HG02884 (cell line): Measurements from ENCODE around the gene TLK1.
A peak's percentile ranks its signal among the peaks of the same experiment; 100 is the strongest.
"Not testable (repeated sequence)": the region's sequence is repeated elsewhere in the genome, so short reads cannot be mapped to it uniquely, and the experiment has no call there.

Experiments used
- ATAC-seq: cut with Tn5 transposase; IDR thresholded peaks from one replicate; pipeline ENCODE4 v1.9.1; 2021; ENCODE audit warnings: mild to moderate bottlenecking, moderate library complexity; ENCODE audit not compliant: unreplicated experiment

The TLK1 gene

GRCh38 chr2:171169839-171170238, 9.1 kb upstream of the TLK1 start:
- ATAC-seq = no peak

DNA sequence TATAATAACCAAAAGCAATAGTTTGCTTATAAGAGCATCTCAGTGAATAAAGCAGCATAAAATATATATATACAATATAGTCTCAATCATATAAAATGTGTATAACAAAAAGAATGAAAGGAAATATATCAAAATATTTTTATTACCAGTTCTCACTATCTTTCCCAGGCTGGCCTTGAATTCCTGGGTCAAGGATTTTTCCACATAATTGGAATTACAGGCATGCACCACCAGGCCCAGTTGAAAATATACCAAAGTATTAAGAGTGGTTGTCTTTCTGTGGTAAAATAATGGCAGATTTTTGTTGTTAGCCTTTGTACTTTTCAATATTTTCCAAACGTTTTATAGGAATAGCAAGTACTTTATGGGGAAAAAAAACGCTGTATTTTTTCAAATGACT, 8.6 kb upstream of the TLK1 start:
- ATAC-seq = no peak

DNA sequence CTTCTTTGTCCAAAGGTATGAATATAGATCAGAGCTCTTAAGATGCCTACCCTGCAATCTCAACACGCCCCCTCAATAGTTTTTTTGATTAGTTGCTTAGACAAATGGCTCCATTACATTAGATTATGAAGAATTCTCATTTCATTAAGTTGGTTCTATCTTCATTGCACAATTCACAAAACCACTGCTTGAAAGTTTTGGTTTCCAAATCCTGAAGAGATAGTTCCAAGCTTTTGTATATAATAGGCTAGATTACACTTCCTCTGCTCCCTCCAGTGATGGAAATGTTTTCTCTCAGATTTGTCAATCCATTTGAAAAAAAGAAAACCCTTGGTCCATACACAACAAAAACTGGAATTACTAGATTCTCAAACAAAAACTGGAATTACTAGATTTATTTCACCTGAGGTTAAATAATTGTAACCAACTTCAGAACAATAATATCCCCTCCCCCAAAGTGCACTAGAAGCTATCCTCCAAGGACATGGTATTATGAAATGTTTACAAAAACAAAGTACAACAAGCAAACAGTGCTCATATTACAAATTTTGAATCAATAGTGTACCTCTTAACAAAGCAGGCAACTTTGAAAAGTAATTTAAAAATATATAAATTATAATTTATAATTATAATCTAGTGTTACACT, 6.8 kb upstream of the TLK1 start:
- ATAC-seq = no peak

GRCh38 chr2:171166328-171166983, 5.8 kb upstream of the TLK1 start:
- ATAC-seq = no peak

DNA sequence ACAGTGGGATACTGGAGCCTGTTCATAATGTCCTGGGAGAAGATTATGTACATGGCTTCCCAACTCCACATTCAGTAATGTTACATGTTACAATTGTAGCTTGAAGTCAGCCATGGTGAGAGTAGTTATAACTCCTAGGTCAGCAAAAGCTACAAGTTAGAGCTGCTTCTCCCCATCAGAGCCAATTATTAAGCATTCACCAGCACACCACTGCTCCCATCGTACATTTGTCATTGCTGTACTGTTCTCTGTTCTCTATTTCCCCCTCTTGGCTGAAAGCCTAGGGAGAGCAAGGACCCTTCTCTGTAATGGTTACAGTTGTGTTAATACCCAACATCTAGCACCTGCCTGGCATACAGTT, 5.3 kb upstream of the TLK1 start:
- ATAC-seq = no peak

DNA sequence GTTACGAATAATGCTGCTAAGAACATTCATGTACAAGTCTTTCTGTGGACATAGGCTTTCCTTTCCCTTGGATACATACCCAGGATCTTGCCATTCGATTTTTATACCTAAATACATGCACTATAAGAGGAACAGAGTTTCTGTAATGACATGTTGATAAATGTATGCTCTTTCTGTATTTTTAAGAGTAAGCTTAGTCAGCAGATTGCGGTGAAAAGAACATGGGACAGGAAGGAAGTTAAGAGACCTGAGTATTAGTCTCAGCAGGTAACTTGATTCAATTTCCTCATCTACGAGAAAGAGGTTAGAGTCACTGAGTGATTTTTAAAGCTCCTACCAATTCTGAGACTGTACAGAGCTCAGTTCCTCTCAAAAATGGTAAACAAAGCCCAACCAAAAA, 2.6 kb upstream of the TLK1 start:
- ATAC-seq = no peak

DNA sequence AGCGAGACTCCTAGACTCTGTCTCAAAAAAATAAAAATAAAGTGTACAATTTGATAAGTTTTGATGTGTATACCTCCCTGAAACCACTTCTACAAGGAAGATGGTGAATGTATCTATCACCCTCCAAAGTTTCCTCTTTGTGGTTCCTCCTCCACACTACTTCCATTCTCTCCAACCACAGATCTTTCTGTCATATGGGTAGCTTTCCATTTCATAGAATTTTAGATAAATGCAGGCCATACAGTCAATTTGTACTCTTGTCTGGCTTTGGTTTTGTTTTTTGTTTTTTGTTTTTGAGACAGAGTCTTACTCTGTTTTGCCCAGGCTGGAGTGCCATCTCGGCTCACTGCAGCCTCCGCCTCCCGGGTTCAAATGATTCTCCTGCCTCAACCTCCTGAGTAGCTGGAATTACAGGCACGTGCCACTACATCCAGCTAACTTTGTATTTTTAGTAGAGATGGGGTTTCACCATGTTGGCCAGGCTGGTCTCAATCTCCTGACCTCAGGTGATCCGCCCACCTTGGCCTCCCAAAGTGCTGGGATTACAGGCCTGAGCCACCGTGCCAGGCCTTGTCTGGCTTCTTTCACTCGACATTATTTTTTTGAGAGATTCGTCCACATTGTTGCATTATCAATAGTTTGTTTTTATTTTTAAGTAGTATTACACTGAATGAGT, 2.0 kb upstream of the TLK1 start:
- ATAC-seq = not testable (repeated sequence)

DNA sequence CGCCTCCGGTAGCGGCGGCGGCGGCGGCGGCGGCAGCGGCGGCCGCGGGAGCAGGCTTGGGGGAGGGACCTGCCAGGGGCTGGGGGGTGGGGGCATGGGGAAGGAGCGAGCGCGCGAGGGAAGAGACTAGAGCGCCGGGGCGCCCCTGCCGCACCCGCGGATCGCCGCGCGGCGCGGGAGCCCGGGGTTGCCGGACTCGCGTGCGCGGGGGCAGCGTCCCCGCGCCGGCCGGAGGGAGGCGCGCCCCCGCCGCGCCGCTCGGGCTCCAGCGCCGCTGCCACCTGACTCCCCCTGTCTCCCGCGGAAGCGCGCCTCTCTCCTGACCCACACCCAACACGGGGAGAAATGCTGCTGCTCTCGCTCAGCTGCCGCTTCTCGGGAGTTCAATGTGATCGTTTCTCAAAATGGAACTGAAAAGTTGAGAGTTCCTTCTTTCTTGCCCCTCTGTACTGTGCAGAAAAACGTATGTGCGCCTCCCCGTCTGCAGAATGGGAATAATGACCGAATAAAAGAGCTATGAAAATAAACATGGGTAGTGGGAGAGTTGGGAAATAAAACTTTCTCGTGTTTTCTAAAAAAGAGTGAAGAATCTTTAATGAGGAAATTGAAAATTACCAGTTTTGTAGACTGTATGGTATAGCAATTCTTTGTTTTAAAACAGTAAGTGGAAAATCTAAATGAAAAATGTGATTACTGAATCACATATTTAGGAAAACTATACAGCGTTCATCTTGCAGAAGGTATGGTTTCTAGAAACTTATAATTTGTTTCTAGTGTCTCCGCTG, 455 bp upstream of the TLK1 start:
- peak; percentile 48 for ATAC-seq

DNA sequence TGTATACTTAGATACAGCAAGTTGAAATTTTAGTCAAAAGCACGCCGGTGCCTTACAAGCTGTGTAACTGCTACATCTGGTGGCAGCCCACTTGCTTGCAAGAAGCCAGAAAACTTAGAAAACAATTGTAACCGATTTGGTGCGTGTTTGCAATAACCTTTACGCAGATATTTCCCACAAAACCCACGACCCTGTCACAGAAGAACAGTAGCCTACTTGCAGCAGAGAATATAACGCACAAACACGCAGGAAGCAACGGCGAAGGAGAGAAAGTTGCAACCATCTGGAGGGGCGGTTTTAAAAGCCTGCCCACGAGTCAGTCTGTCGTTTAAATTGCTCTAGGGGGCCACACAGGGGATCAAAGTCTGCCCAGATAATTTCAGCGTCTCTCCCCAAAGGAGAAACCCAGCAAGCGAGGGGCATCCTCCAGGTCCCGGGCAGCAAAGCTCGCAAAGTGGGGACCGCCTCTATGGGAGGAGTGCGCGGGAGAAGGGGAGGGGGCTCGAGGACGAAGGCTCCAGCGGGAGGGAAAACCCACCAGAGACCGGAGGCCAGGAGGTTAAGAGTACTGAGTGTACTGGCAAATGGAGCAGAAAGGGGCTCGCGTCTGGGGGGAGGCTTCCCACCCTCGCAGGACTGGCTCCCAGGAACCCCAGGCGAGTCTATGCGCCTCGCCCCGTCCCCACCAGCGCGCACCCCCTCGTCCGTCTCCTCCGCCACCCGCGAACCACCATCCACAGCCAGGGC, 1.1 kb downstream of the TLK1 start:
- no peak for ATAC-seq

- no peak for ATAC-seq
Observed at GRCh38 chr2:171158790-171159371, 1.8 kb downstream of the TLK1 start.

- no peak for ATAC-seq
Observed at GRCh38 chr2:171158036-171158789, 2.5 kb downstream of the TLK1 start.

DNA sequence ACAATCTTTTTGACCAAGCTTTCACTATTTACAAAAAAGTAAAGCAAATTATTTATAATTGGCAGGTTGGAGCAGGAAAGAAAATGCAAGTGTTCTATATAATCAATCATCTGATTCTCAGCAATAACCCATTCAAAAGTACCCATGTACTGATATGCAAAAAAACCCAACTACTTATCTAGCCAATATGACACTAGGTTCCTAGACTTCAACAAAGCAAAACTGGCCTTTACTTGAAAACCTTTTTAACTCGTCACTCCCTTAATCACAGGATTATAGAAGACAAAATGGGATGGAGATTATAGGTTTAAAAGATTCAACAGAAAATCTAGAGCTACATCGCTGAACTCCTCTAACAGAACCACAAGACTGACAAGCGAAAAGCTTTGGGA, 3.6 kb downstream of the TLK1 start:
- no peak for ATAC-seq

GRCh38 chr2:171154348-171154747, 6.3 kb downstream of the TLK1 start:
- no peak for ATAC-seq

DNA sequence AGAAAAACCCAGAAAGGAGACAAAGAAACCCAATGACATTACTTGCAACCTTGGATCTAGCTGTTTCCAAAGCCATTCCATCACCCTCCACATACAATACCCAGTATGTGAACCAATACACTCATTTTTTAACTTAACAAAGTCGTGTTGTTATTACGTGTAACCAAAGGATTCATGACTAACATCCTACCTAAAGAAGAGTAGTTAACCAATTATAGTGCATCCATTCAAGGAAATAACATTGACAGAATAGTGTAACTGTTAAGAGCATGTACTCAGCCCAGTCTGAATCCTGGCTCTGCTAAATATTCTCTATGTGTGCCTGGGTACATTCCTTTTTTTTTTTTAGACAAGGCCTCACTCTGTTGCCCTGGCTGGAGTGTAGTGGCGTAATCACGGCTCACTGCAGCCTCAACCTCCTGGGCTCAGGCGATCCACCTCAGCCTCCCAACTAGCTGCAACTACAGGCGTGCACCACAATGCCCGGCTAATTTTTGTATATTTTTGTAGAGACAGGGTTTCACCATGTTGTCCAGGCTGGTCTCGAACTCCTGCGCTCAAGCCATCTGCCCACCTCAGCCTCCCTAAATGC, 9.9 kb downstream of the TLK1 start:
- ATAC-seq = no peak

GRCh38 chr2:171149986-171150693, 10.6 kb downstream of the TLK1 start:
- no peak for ATAC-seq

DNA sequence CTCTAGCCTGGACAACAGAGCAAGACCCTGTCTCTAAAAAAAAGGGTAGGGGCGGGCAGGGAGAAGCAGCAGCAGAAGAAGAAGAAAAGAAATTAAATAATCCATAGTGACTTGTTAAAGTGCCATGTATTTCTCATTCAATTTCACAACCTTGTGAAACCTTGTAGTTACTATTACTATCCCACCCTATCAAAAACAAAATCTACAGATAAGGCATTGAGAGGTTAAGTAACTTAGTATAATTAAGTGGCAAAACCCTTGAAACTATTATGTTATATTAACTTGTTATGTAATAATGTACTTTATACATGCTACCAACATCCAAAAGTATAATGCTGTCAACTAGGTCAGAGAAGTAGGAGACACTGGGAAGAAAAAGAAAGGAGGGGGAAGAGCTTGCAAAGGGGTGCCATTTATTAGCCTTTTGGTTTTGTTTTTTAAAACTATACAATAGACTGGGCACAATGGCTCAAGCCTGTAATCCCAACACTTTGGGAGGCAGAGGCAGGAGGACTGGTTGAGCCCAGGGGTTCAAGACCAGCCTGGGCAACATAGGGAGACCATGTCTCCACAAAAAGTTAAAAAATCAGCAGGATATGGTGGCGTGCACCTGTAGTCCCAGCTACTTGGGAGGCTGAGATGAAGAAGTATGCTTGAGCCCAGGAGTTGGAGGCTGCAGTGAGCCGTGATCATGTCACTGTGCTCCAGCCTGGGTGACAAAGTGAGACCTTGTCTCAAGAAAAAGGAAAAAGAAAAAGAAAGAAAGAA, 11.3 kb downstream of the TLK1 start:
- ATAC-seq = no peak

GRCh38 chr2:171147081-171147480, 13.6 kb downstream of the TLK1 start:
- ATAC-seq = no peak

- no peak for ATAC-seq
Observed at GRCh38 chr2:171146633-171147032, 14.1 kb downstream of the TLK1 start.
